ENCODE data around the gene GINS1.

- TF ChIP-seq CTCF (IDR thresholded peaks at IDR 0.05) = no peak
- no peak for TF ChIP-seq POLR2A (IDR thresholded peaks at IDR 0.05)
These were observed 79.8 kb downstream of the GINS1 start for GRCh38 chr20:25487306-25487705.
